Loucy (cell line): ENCODE data around the gene PPID.

Source experiments
- H2AFZ ChIP-seq: fragments of 200-600 bp; sonication (generic); 2 replicates; pipeline ENCODE4 v1.6.0; 2016; ENCODE audit warnings: antibody characterized with exemption, mild to moderate bottlenecking, low read length, moderate library complexity
- H3F3A ChIP-seq: fragments of 200-600 bp; 2 replicates; pipeline ENCODE4 v1.6.0; 2016; ENCODE audit warnings: antibody characterized with exemption, low read depth, mild to moderate bottlenecking
- H3K27me3 ChIP-seq: fragments of 200-600 bp; sonication (generic); 2 replicates; pipeline ENCODE4 v1.6.1; 2014; ENCODE audit warnings: low read length, mild to moderate bottlenecking; ENCODE audit not compliant: insufficient read depth, poor library complexity, severe bottlenecking
- H3K36me3 ChIP-seq: fragments of 200-600 bp; sonication (generic); 2 replicates; pipeline ENCODE4 v1.6.1; 2016; ENCODE audit warnings: low read length; ENCODE audit not compliant: insufficient read depth
- H3K4me1 ChIP-seq: fragments of 200-600 bp; sonication (generic); 2 replicates; pipeline ENCODE4 v1.5.1; 2014; ENCODE audit warnings: low read length, mild to moderate bottlenecking; ENCODE audit not compliant: insufficient read depth, poor library complexity, severe bottlenecking
- H3K4me2 ChIP-seq: fragments of 200-600 bp; sonication (generic); 2 replicates; pipeline ENCODE4 v1.6.0; 2014; ENCODE audit warnings: antibody characterized with exemption, low read length, low read depth, mild to moderate bottlenecking; ENCODE audit not compliant: poor library complexity, severe bottlenecking
- H3K4me3 ChIP-seq: fragments of 200-600 bp; sonication (generic); 2 replicates; pipeline ENCODE4 v1.5.1; 2014; ENCODE audit warnings: low read length, mild to moderate bottlenecking, mixed read lengths; ENCODE audit not compliant: poor library complexity, severe bottlenecking
- H3K79me2 ChIP-seq: fragments of 200-600 bp; sonication (generic); 2 replicates; pipeline ENCODE4 v1.6.1; 2014; ENCODE audit warnings: low read length; ENCODE audit not compliant: insufficient read depth
- H3K9ac ChIP-seq: fragments of 200-600 bp; sonication (generic); 2 replicates; pipeline ENCODE4 v1.6.0; 2014; ENCODE audit warnings: mild to moderate bottlenecking, low read depth, low read length, moderate library complexity; ENCODE audit not compliant: poor library complexity, severe bottlenecking
- H3K9me2 ChIP-seq: fragments of 200-600 bp; sonication (generic); replicated peaks from 2 replicates; pipeline ENCODE4 v1.6.1; 2016; ENCODE audit warnings: low read depth, low read length, mixed read lengths
- H3K9me3 ChIP-seq: fragments of 200-600 bp; sonication (generic); 2 replicates; pipeline ENCODE4 v1.6.1; 2014; ENCODE audit warnings: mild to moderate bottlenecking, antibody characterized with exemption, low read length, low read depth; ENCODE audit not compliant: insufficient read depth
- H4K20me1 ChIP-seq: fragments of 200-600 bp; sonication (generic); 2 replicates; pipeline ENCODE4 v1.6.0; 2014; ENCODE audit warnings: antibody characterized with exemption, low read length, mild to moderate bottlenecking; ENCODE audit not compliant: insufficient read depth, poor library complexity, severe bottlenecking
- CTCF ChIP-seq: fragments of 200-600 bp; sonication (generic); conservative IDR thresholded peaks from 2 replicates; pipeline ENCODE4 v1.5.1; 2014; ENCODE audit warnings: mild to moderate bottlenecking, antibody characterized with exemption, low read length
- EZH2phosphoT487 ChIP-seq: fragments of 200-600 bp; IDR thresholded peaks from 2 replicates; pipeline ENCODE4 v1.6.1; 2018; ENCODE audit warnings: antibody characterized with exemption, mild to moderate bottlenecking, moderate library complexity, borderline replicate concordance

PPID gene

DNA sequence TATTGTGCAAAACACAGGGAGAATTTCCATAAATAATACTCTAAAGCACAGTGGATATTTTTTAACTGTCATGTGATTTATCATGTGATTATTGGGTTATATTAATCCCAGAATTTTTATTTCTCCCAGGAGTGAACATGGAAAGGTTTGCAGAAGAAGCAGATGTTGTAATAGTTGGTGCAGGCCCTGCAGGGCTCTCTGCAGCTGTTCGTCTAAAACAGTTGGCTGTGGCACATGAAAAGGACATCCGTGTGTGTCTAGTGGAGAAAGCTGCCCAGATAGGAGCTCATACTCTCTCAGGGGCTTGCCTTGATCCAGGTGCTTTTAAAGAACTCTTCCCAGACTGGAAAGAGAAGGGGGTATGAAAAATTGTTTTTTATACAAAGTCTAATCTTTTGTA, 41.1 kb downstream of the PPID start:
- Histone ChIP-seq H3K9me3 (no peaks in the 10 kb centered on the region), H3K36me3 (no peaks in the 10 kb centered on the region), H3K9me2 (no peaks in the 10 kb centered on the region), H3K79me2 (no peaks in the 10 kb centered on the region), H3K4me1 (no peaks in the 10 kb centered on the region), H4K20me1 (no peaks in the 10 kb centered on the region), H2AFZ (no peak overlapping the region), H3K9ac (no peak overlapping the region), H3K27me3 (no peaks in the 10 kb centered on the region), H3K4me3 (no peak overlapping the region), H3K4me2 (no peak overlapping the region), H3F3A (no peaks in the 10 kb centered on the region)
- no peak for TF ChIP-seq EZH2phosphoT487
- no peak for TF ChIP-seq CTCF

- H3K9ac ChIP-seq: no peak overlapping the region
- H4K20me1 ChIP-seq: no peaks in the 10 kb centered on the region
- no peaks in the 10 kb centered on the region for H3K27me3 ChIP-seq
- H3K9me2 ChIP-seq: no peaks in the 10 kb centered on the region
- H3K9me3 ChIP-seq: no peaks in the 10 kb centered on the region
- no peaks in the 10 kb centered on the region for H3F3A ChIP-seq
- H3K36me3 ChIP-seq: no peaks in the 10 kb centered on the region
- TF ChIP-seq EZH2phosphoT487 (no peak), CTCF (no peak)
- no peak overlapping the region for H3K4me2 ChIP-seq
- no peak overlapping the region for H3K4me3 ChIP-seq
- H3K4me1 ChIP-seq: no peaks in the 10 kb centered on the region
- no peak overlapping the region for H2AFZ ChIP-seq
- H3K79me2 ChIP-seq: no peaks in the 10 kb centered on the region
Measured at GRCh38 chr4:158681629-158682028, 41.6 kb downstream of the PPID start.

- Histone ChIP-seq H3K9me3 (no peaks in the 10 kb centered on the region), H3K79me2 (no peaks in the 10 kb centered on the region), H3F3A (no peaks in the 10 kb centered on the region), H2AFZ (no peak overlapping the region), H3K4me2 (no peak overlapping the region), H4K20me1 (no peaks in the 10 kb centered on the region), H3K4me1 (peaks cover 1% of the 10 kb centered on the region), H3K36me3 (no peaks in the 10 kb centered on the region), H3K9me2 (no peaks in the 10 kb centered on the region), H3K4me3 (no peak overlapping the region), H3K9ac (no peak overlapping the region), H3K27me3 (no peaks in the 10 kb centered on the region)
- TF ChIP-seq CTCF (no peak), EZH2phosphoT487 (no peak)
Measured at GRCh38 chr4:158678767-158679166, 44.4 kb downstream of the PPID start.
